Measurements from ENCODE around the gene NAA10. TPM values are rescaled to one million over a fixed set of nuclear protein-coding genes. Genes with fewer than 3 reads are reported as not detected.
A peak's percentile ranks its signal among the peaks of the same experiment; 100 is the strongest.

Gene NAA10
- total RNA-seq, 1 donor from 2014 or later = 127 TPM

DNA sequence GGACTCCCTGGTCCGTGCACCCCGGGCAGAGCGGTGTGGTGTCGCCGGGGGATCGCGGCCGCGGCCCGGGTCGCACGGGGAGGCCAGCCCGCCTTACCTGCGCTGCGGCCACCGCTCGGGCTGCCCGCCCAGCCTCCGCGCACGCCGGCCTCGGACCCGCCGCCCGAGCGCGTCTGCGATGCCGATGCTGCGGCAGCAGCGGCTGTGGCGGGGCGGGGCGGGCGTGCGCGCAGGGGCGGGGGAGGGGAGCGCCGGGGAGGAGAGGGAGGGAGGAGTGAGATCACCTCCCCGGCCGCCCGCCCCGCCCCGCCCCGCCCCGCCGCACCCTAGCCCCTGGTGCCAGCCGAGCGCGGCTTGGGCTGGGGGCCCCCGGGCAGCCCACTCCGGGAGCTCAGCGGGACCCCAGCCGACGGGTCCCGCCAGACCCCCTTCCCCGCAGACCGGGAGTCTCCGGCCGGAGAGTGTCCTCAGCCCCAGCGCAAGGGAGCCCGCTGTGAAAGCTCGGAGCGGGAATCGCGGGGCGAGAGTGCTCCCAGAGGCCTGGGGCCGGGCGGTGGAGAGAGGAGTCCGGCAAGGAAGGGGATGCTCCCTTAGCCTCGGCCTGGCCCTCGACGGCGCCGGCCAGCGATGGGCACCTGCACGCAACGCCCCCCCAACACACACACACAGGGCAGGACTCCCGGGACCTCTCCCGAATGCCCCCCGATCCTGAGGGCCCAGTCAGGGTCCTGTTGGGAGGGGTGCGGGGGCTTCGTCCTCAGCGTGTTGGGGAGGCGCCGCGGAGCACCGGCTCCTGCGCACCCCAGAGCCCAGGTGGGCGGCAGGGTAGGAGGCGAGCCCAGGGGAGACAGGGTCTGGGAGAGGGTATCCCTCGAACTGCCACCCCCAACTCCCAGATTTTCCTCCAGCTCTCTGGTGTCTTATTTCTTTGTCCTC lies 48.6 kb downstream of the NAA10 start, which contains the start of gene L1CAM:
Gene L1CAM (minus strand): TSS at position 206 of the 936 bp plus-strand sequence. CDS start 10,337 bp downstream, outside the sequence.
- peaks cover 32% of the 10 kb centered on the region for H3K27me3 Mint-ChIP-seq (ENCODE audit: low read depth)
- H3K27ac Mint-ChIP-seq = no peak within 1 kb of the TSS
- H3K36me3 Mint-ChIP-seq (ENCODE audit: low read depth) = no peaks in the 10 kb centered on the region
- intact Hi-C loops (cut with micrococcal nuclease) = no loop called here
- H3K4me1 Mint-ChIP-seq (ENCODE audit: low read depth) = peaks cover 4% of the 10 kb centered on the region
- DNase-seq (ENCODE audit: low spot score) = no peak
- peak within 1 kb of the TSS; percentile 27 for H3K4me3 Mint-ChIP-seq (ENCODE audit: low read depth)
- no peaks in the 10 kb centered on the region for H3K9me3 Mint-ChIP-seq

GRCh38 chrX:153885208-153885787 lies 49.5 kb downstream of the NAA10 start:
- no peak for DNase-seq (ENCODE audit: low spot score)
- H3K9me3 Mint-ChIP-seq = no peaks in the 10 kb centered on the region
- intact Hi-C loops (cut with micrococcal nuclease) = no loop called here

DNA sequence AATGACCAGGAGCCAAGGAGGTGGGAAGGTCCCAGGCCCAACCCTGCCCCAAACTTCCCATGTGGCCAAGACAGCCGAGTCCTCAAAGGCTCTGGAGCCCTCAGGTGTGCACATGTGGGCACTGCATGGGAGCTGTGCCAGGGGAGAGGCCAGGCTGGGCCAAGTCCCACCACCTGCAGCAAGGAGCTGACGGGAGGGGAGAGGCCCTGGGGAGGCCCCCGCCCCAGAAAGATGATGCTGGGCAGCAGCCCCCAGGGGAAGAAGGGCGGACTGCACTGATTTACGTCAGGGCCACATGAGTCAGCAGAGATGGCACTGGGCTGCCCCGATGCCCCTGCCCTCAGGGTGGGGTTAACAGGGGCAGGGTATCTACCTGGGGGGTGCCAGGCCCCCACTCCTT lies 50.2 kb downstream of the NAA10 start:
- no peaks in the 10 kb centered on the region for H3K36me3 Mint-ChIP-seq (ENCODE audit: low read depth)
- no peaks in the 10 kb centered on the region for H3K9me3 Mint-ChIP-seq
- DNase-seq (ENCODE audit: low spot score) = no peak
- peaks cover 29% of the 10 kb centered on the region for H3K27me3 Mint-ChIP-seq (ENCODE audit: low read depth)
- H3K4me3 Mint-ChIP-seq (ENCODE audit: low read depth) = peak overlapping the region; percentile 54
- peaks cover 4% of the 10 kb centered on the region for H3K4me1 Mint-ChIP-seq (ENCODE audit: low read depth)
- no peak overlapping the region for H3K27ac Mint-ChIP-seq
- intact Hi-C loops (cut with micrococcal nuclease) = no loop called here

More at GRCh38 chrX:153885208-153885787, 49.5 kb downstream of the NAA10 start:
- Mint-ChIP-seq H3K4me1 (ENCODE audit: low read depth) (peaks cover 4% of the 10 kb centered on the region), H3K36me3 (ENCODE audit: low read depth) (no peaks in the 10 kb centered on the region), H3K4me3 (ENCODE audit: low read depth) (peak overlapping the region; percentile 26), H3K27me3 (ENCODE audit: low read depth) (peaks cover 32% of the 10 kb centered on the region), H3K27ac (no peak overlapping the region)

GRCh38 chrX:153884136-153884535 lies 50.7 kb downstream of the NAA10 start:
- intact Hi-C loops (cut with micrococcal nuclease) = no loop called here

GRCh38 chrX:153883163-153883843 lies 51.5 kb downstream of the NAA10 start:
- Mint-ChIP-seq H3K27ac (no peak overlapping the region), H3K27me3 (ENCODE audit: low read depth) (peaks cover 25% of the 10 kb centered on the region), H3K9me3 (no peaks in the 10 kb centered on the region), H3K4me1 (ENCODE audit: low read depth) (peaks cover 11% of the 10 kb centered on the region), H3K36me3 (ENCODE audit: low read depth) (no peaks in the 10 kb centered on the region), H3K4me3 (ENCODE audit: low read depth) (no peak overlapping the region)
- intact Hi-C loops (cut with micrococcal nuclease) = no loop called here
- no peak for DNase-seq (ENCODE audit: low spot score)

More at GRCh38 chrX:153884136-153884535, 50.7 kb downstream of the NAA10 start:
- H3K4me3 Mint-ChIP-seq (ENCODE audit: low read depth) = peak overlapping the region; percentile 54
- H3K4me1 Mint-ChIP-seq (ENCODE audit: low read depth) = peaks cover 5% of the 10 kb centered on the region
- H3K27ac Mint-ChIP-seq = no peak overlapping the region
- H3K36me3 Mint-ChIP-seq (ENCODE audit: low read depth) = no peaks in the 10 kb centered on the region
- no peak for DNase-seq (ENCODE audit: low spot score)
- peaks cover 29% of the 10 kb centered on the region for H3K27me3 Mint-ChIP-seq (ENCODE audit: low read depth)
- no peaks in the 10 kb centered on the region for H3K9me3 Mint-ChIP-seq

DNA sequence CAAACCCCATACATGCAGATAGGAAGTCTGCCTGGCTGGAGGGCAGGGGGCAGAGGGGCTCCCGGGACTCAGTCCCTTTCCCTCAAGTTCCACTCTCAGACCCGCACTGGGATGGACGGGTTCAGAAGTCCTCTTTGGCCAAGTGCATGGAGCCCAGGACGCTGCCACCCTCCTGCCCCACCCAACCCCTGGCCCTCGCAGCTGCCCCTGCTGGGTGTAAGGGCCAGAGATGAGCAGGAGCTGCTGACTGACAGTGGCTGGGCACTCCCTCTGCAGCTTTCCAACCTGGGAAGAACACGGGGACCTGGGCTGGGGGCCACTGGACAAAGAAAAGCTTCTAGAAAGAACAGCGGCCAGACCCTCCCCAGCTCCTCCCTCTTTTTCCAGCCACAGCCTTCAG lies 52.3 kb downstream of the NAA10 start:
- no peaks in the 10 kb centered on the region for H3K36me3 Mint-ChIP-seq (ENCODE audit: low read depth)
- H3K4me1 Mint-ChIP-seq (ENCODE audit: low read depth) = peaks cover 15% of the 10 kb centered on the region
- no peak overlapping the region for H3K27ac Mint-ChIP-seq
- DNase-seq (ENCODE audit: low spot score) = no peak
- intact Hi-C loops (cut with micrococcal nuclease) = no loop called here
- H3K9me3 Mint-ChIP-seq = no peaks in the 10 kb centered on the region
- H3K27me3 Mint-ChIP-seq (ENCODE audit: low read depth) = peaks cover 20% of the 10 kb centered on the region
- H3K4me3 Mint-ChIP-seq (ENCODE audit: low read depth) = no peak overlapping the region

DNA sequence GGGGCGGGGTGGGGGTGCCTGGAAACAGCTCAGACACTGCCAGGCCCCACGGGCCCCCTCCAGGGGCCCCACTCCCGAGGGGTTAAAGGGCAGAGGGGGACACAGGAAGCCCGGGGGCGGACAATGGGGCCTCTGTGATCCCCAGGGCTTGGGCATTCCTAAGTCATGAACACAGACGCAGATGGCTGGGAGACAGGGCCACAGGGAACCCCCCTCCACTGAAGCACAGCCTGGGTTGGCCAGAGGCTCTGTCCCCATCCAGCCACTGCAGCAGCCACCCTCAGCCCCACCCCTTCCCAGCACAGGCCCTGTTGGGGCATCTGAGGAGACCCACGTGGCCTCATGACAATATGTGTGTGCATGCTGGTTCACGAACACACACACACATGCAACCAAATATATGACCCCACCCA lies 52.7 kb downstream of the NAA10 start:
- DNase-seq (ENCODE audit: low spot score) = no peak
- Mint-ChIP-seq H3K27ac (no peak overlapping the region), H3K9me3 (no peaks in the 10 kb centered on the region), H3K27me3 (ENCODE audit: low read depth) (peaks cover 16% of the 10 kb centered on the region), H3K4me1 (ENCODE audit: low read depth) (peaks cover 15% of the 10 kb centered on the region), H3K36me3 (ENCODE audit: low read depth) (no peaks in the 10 kb centered on the region), H3K4me3 (ENCODE audit: low read depth) (no peak overlapping the region)
- intact Hi-C loops (cut with micrococcal nuclease) = no loop called here

DNA sequence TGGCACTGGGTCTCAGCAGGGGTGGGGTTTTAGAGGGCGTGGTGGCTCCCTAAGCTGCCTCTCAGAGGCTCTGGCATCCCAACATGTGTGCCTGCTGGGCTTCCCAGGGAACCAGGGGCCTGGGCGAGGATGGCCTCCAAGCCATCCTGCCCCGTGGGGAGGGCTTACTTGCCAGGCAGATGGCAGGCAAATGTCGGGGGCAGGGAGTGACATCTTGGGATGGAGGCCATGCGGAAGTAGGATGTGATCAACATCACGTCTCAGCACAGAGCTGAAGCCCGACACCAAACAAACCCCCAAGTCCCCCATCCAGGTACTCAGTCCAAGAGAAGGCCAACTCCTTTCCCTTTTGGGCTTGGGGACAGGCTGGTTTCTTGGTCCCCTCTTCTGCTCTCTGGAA lies 53.6 kb downstream of the NAA10 start:
- intact Hi-C loops (cut with micrococcal nuclease) = no loop called here
- H3K36me3 Mint-ChIP-seq (ENCODE audit: low read depth) = no peaks in the 10 kb centered on the region
- H3K4me3 Mint-ChIP-seq (ENCODE audit: low read depth) = no peak overlapping the region
- peaks cover 15% of the 10 kb centered on the region for H3K4me1 Mint-ChIP-seq (ENCODE audit: low read depth)
- DNase-seq (ENCODE audit: low spot score) = no peak
- no peak overlapping the region for H3K27ac Mint-ChIP-seq
- H3K27me3 Mint-ChIP-seq (ENCODE audit: low read depth) = peaks cover 18% of the 10 kb centered on the region
- H3K9me3 Mint-ChIP-seq = no peaks in the 10 kb centered on the region

DNA sequence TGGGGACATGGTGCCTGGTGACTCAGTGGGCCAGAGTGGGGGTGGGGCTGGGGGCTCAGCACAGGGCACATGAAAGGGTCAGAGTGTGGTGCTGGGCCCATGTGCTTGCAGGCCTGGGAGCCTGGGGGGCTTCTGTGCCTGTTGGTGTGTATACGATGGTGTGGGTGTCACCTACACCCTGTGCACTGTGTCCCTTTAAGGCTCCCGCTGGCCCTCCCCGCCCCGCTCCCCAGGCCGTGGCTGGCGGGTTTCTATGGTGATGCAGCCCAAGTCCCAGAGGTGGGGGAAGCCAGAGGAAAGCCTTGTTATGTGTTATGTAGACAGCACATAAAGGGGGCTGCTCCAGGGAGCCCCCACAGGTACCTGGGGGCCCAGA lies 54.4 kb downstream of the NAA10 start:
- no peak overlapping the region for H3K27ac Mint-ChIP-seq
- no peak for DNase-seq (ENCODE audit: low spot score)
- intact Hi-C loops (cut with micrococcal nuclease) = no loop called here
- H3K27me3 Mint-ChIP-seq (ENCODE audit: low read depth) = peaks cover 20% of the 10 kb centered on the region
- H3K36me3 Mint-ChIP-seq (ENCODE audit: low read depth) = no peaks in the 10 kb centered on the region
- no peak overlapping the region for H3K4me3 Mint-ChIP-seq (ENCODE audit: low read depth)
- peaks cover 15% of the 10 kb centered on the region for H3K4me1 Mint-ChIP-seq (ENCODE audit: low read depth)
- no peaks in the 10 kb centered on the region for H3K9me3 Mint-ChIP-seq

DNA sequence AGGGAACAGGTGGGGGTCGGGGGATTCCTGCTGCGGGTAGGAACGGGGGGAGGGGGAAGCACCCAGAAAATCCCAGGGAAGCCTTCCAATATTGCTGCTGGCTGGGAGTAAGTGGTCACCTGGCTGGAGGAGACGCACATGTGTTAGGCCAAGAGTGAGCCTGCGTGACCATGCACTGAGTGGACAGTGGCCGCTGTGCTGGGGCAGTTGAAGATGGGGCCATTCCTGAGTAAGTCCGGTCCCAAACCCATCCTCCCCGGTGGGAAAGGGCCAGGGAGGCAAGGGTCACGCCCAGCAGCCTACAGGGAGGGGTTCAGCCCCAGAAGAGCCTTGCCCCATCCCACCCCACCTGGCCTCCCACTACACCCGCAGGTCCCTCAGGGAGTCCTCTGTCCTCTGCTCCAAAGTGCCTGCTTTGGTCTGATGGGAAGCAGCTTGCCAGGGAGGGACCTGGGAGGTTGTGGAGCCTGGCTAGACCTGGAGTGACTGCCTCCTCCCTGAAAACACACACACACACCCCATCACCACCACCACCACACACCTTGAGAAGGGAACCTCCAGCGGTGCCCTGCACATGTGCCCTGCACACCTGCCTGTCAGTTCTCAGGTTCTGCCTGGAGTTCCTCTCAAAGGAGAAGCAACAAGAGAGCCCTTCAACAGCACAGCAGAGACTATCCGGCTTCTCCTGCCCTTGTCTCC lies 54.9 kb downstream of the NAA10 start:
- intact Hi-C loops (cut with micrococcal nuclease) = no loop called here
- DNase-seq (ENCODE audit: low spot score) = no peak
- Mint-ChIP-seq H3K27me3 (ENCODE audit: low read depth) (peaks cover 17% of the 10 kb centered on the region), H3K9me3 (no peaks in the 10 kb centered on the region), H3K36me3 (ENCODE audit: low read depth) (no peaks in the 10 kb centered on the region), H3K4me3 (ENCODE audit: low read depth) (no peak overlapping the region), H3K4me1 (ENCODE audit: low read depth) (peaks cover 15% of the 10 kb centered on the region), H3K27ac (no peak overlapping the region)
